Measurements from ENCODE around the gene ANKHD1.

ANKHD1 gene

DNA sequence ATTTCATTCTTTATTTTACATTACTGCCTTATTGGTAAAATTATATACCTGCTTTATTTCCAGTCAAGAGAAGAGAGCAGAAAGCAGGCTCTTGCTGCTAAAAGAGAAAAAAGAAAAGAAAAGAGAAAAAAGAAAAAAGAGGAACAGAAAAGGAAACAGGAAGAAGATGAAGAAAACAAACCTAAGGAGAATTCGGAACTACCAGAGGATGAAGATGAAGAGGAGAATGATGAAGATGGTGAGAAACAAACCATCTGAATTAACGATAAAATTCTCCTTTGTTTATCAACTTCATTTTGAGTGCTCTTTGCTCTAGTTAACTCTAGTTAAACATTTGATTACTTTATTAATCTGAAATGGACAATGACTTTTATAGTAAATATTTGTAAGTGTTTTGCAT lies 122.4 kb downstream of the ANKHD1 start:
- in situ Hi-C loops (cut with MboI; ENCODE audit: low sequenced_read_pairs), result no loop called here

DNA sequence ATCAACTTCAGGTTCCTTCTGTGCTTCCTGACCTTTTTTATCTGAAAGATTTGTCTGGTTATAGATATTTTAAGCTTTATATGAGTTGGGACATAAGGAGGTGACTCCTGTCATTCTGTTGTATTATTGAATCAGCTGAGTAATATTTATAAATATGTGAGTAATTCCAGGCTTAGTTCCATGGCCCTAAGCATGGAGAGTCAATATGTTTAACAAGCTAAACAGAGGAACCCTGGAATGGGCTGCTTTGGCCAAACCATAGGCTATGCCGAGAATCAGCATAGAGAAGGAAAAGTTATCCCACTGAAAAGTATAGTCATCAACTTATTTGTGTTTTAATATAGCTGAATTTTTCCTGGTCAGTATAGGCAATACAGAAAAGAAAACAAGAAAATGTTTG lies 138.6 kb downstream of the ANKHD1 start:
- in situ Hi-C loops (cut with MboI; ENCODE audit: low sequenced_read_pairs), result no loop called here

DNA sequence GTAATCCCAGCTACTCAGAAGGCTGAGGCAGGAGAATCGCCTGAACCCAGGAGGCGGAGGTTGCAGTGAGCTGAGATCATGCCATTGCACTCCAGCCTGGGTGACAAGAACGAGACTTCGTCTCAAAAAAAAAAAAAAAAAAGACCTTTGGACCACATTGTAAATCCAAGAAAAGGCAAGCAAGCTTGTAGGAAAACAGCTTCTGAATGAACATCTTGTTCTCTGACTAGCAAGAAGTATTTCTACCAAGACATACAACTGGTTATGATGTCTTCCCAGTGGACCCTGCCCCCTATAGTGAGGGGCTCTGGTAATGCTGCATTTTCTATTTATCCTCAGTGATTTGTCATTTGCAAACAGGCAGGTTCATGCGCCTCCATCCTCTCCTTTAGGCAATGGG lies 141.3 kb downstream of the ANKHD1 start:
- in situ Hi-C loops (cut with MboI; ENCODE audit: low sequenced_read_pairs), result no loop called here

DNA sequence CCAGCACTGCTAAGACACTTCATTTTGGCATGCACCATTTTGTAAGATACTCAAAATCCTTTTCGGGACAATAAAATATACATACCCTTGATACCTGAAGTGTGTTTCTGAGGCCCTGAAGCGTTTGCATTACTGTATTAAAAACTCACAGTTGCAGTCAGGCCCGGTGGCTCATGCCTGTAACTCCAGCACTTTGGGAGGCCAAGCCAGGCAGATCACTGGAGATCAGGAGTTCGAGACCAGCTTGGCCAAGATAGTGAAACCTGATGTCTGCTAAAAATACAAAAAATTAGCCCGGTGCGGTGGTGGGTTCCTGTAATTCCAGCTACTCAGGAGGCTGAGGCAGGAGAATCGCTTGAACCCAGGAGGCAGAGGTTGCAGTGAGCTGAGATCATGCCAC lies 143.4 kb downstream of the ANKHD1 start:
- in situ Hi-C loops (cut with MboI; ENCODE audit: low sequenced_read_pairs), result no loop called here

DNA sequence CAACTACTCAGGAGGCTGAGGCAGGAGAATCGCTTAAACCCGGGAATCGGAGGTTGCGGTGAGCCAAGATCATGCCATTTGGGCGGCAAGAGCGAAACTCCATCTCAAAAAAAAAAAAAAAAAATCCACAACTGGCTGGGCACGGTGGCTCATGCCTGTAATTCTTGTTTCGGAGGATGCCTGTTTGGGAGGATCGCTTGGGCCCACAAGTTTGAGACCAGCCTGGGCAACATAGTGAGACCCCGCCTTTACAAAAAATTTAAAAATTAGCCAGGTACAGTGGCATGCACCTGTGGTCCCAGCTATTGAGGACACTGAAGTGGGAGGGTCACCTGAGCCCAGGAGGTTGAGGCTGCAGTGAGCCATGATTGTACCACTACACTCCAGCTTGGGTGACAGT lies 144.0 kb downstream of the ANKHD1 start:
- in situ Hi-C loops (cut with MboI; ENCODE audit: low sequenced_read_pairs), result no loop called here

DNA sequence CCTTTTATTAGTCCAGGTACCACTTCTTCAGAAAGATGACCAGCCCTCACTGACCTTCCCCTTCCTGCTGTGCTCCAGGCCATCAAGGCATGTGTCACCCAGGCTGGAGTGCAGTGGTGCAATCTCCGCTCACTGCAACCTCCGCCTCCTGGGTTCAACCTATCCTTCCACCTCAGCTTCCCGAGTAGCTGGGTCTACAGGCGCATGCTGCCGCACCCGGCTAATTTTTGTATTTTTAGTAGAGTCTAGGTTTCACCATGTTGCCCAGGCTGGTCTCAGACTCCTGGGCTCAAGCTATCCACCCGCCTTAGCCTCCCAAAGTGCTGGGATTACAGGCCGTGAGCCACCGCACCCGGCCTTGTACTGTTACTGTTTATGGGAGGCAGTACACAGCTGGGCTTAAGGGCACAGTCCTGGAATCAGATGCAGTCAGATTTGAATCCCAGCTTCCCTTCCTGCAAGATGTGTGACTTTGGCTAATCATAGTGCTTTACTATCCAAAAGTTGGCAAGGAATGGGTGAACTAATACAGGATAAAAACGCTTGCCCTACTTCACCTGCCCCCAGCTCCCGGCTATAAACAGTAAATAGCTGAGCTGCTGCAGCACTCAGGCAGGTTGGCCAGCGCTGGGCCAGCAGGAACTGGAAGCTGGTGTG lies 145.3 kb downstream of the ANKHD1 start:
- in situ Hi-C loops (cut with MboI; ENCODE audit: low sequenced_read_pairs), result no loop called here

DNA sequence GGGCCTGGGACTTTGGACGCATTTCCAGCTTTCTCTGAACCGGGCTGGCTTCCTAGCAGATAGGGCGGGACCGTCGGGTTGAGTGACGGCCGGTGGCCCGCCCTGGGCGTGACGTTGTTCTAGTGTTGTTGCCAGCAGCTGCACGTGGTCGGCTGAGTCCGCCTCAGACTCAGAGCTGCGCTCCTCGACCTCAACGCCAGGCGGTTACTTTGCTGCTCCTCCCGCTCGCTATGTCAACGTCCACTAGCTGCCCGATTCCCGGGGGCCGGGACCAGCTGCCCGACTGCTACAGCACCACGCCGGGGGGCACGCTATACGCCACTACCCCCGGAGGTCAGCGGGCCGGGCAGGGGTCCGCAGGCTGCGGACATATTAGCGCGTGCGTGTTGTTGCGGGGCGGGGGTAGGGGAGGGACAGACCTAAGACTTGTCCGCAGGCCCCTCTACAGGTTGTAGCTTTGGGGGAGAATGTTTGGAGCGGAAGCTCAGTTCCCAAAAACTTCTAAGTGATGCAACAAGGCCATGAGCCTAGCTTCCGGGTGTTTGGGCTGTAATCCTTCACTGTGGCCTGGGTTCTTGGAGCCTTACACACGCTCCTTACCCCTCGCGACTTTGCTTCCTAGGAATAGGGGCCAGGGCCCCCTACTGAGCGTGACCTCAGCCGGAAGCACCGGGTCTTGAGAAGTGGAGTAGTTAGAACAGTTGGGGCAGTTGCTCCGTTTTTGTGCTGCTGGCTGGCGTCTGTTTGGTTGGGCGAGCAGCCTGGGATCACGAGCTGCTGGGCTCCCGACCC lies 146.1 kb downstream of the ANKHD1 start, which contains the start of gene EIF4EBP3:
Gene EIF4EBP3, plus strand, starts transcription at position 155 of the 792 bp plus-strand sequence. Its CDS starts 76 bp downstream, at position 231.
- in situ Hi-C loops (cut with MboI; ENCODE audit: low sequenced_read_pairs), result no loop called here

DNA sequence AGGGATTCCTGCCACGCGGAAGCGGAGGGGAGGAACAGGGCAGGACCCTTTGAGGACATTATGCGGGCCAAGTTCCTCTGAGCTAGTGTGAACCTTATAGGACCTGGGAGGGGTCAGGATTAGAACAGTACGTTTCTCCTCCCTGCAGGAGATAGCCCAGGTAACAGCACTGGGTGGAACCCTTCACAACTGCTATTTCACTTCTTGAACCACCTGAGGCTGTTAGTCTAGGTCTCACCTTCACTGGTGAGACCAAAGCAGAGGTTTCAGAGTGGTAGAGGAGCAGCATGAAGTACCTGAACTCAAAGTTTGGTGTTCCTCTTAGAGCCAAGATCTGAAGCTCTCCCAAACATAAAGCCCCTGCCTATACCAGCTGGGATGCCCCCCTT lies 146.7 kb downstream of the ANKHD1 start:
- in situ Hi-C loops (cut with MboI; ENCODE audit: low sequenced_read_pairs), result no loop called here

DNA sequence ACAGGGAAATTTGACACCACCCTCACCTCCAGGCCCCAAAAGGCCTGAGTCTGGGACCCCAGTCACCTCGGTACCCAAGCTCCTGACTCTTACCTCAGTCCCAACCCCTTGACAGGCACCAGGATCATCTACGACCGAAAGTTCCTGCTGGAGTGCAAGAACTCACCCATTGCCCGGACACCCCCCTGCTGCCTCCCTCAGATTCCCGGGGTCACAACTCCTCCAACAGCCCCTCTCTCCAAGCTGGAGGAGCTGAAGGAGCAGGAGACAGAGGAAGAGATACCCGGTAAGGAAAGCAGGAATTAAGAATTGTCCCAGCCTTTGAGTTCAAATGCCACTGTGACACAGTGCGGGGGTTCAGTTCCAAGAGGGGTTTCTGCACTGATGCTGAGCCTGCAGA lies 147.2 kb downstream of the ANKHD1 start:
- in situ Hi-C loops (cut with MboI; ENCODE audit: low sequenced_read_pairs), result no loop called here

DNA sequence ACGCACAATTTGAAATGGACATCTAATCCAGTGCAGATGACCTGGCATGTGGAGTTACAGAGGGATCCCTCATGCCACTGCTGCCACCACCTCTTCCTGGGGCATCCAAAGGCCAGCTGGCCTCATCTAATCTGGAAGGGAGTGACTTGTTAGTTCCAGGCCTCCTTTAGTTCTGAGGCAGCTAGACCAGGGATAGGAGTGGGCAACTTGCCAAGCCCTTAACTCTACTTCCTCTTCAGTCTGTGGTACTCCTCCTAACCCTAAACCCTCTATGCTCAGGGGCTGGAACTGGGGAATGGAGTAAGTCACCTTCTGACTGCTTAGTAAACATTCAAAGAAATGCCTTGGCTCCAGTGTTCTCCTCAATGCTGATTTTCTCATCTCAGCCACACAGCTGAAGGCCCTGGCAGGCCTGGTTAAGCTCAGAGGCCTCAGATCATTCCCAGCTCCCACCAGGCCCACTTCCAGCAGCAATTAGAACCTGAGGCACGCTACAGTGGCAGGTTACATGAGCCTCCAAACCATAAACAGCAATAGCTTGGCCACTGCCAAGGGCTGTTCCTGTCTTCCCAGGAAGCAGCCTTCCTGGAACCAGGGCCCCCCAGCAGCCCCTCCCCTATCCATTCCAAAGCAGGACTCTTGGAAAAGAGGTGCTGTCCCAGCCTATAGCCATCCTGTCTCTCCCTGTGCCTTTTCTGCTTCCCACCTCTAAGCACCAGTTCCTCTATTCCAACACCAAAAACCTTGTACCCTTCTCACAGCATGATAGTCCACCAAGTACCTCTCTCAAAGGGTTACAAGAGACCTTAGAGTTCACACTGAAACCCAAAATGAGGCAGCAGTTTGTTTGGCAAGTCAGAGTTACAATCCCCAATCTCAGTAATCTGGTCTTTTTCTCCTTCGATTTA lies 147.9 kb downstream of the ANKHD1 start:
- in situ Hi-C loops (cut with MboI; ENCODE audit: low sequenced_read_pairs), result no loop called here

DNA sequence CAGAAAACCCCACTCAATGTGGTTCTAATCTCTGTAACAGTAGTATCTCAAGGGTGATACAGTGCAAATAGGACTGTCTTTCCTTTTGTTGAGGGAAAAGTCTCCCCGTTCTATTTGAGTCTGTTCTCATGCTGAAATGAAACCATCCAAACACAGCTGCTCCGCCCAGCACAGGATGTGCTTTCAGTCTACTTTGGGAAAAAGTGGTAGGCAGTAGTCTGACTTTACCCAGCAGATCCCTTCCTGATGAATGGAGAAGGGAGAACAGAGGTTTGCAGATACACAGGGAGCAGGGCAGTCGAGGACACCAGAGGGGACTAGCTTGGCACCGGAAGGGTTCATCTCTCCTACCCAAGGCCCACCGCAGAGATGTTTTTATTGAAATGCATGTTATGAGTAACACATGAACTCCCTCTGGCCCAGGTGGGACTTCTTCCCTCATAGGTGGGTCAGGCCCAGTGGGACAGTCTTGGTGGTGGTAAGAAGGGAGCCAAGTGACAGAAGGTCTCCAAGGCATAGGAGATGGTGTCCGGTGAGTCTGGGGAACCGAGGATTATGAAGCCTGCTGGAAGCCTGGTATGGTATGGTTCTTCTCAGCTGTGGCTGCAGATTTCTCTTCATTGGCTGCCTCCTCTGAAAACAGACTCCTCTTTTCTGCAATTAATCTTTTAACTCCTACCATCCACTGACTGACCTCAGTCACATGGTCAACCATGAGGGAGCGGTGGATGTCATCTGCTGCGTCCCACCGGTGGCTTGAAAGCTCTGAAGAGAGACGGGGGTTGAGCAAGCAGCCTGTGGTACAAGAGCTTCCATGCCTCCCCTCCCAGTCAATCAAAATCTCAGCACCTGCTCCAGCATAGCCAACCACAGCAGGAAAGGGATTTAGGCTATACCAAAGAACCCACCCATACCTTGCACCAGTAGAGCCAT lies 148.8 kb downstream of the ANKHD1 start:
- in situ Hi-C loops (cut with MboI; ENCODE audit: low sequenced_read_pairs), result no loop called here

DNA sequence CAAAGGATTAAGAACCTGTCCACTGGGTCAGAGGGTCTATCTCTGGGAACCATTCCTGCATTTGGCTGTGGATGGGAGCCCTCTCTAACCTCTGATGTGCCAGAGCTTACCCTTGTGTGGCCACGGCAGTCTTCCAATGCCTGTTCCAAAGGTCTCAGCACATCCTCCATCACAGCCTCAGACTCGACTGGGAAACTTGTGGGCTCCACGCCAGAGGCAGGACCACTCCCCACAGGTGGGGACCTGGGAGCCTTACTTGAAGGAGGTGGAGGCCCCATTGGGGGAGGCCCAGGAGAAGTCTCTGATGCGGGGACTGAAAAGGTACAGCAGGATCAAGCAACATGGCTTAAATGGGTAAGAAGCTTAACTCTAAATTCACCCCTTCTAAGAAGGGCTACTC lies 150.2 kb downstream of the ANKHD1 start:
- in situ Hi-C loops (cut with MboI; ENCODE audit: low sequenced_read_pairs), result no loop called here

DNA sequence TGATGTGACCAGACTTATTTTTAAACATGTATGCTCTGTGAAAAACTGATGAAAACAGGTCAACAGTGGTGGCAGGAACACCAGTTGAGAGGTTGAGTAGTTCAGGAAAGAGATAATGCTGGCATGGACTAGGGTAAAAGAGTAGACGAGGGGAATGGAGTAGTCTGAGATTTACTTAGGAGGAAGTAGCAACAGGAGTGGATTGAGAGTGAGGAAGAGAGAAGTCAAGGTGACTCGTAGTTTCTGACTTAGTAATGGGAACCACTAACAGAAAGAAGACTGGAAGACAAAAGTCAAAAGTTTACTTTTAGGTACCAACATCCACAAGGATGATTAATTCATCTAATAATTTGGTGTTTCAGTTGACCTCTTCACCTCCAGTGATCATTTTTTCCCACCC lies 152.0 kb downstream of the ANKHD1 start:
- in situ Hi-C loops (cut with MboI; ENCODE audit: low sequenced_read_pairs), result no loop called here

DNA sequence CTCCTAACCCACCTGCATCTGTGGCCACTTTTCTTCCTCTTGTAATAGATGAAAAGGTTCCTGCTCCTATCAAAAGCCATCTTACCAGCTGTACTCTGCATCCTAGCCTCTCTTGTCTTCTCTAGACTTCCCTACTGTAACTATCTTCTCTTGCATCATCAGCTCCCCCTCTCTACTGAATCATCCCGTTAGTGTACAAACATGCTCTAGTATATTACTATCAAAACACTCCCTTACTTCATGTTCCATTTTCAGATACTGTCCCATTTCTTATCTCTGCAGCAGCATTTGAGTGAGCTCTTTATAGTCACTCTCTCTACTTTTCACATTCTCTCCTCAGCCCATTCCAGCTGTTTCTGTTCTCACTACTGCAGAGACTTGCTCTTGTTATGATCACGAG lies 152.8 kb downstream of the ANKHD1 start:
- in situ Hi-C loops (cut with MboI; ENCODE audit: low sequenced_read_pairs), result no loop called here

DNA sequence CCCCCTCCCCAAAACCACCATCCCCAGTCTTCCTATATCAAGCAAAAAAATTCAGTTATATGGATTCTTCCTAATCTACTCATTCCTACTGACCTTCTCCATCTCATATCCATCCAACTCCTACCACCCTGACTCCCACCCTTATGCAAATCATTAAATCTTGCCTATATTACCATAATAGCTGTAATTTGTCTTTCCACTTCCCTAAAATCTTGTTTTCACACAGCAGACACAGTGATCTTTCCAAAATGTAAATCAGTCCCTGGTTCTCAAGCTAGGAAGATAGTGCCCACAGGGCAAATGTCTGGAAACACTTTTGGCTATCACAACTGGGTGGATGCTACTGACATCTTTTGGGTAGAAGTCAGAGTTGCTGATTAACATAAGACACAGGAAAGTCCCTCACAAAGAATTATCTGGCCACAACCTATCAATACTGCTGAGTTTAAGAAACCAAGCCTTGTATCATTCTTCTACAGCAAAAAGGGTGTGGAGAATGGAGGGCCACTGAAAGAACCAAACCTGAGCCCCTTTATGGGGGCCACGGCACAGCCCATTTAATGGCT lies 154.2 kb downstream of the ANKHD1 start:
- in situ Hi-C loops (cut with MboI; ENCODE audit: low sequenced_read_pairs), result no loop called here

DNA sequence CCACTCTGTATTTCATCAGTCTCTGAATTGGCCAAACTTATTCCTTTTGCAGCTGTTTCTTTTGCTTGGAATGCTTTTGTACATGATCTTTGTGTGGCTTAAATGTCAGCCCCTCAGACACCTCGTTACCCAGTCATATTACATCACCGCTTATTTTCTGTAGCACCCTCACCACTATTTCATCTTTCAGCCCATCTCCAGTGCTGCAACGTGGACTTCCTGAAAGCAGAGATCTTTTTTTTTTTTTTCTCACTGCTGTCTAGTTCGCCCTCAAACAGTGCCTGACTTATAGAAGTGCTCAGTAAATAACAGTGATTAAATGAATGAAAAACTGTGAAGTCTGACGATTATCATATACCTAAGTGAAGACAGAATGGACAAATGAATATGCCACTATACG lies 154.8 kb downstream of the ANKHD1 start:
- in situ Hi-C loops (cut with MboI; ENCODE audit: low sequenced_read_pairs), result no loop called here

DNA sequence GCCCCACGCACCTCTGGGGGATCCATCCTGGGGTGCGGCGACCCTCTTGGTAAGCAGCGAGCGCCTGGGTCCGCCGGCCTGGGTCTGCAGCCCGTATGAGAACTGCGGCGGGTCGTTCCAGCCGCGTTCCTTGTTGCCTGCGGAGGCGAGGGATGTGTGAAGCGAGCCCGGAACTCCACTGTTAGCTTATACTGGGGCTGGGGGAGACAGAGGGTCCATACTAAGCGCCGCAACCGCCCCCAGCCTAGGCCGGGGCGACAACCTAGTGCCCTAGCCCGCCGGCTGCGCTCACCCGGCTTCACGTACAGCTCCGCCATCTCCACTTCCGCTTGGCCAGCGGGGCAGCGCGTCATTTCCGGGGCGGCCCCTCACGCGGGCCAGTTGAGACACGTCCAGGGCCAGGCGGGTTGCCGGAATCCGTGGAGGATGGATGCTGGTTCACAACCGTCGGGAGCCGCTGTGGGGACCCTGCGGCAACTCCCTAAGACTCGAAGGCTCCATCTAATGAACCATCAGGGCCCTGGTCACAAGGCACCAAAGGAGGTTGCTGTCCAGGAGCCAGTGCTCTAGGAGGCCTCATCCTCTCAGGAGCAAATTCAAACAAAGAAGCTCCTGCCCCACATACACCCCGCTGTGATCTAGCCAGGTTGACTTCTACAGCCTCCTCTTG lies 155.6 kb downstream of the ANKHD1 start, which contains the start of gene SRA1:
Gene SRA1, minus strand, starts transcription at position 338 of the 670 bp plus-strand sequence. Its CDS starts 21 bp downstream, at position 317.
- in situ Hi-C loops (cut with MboI; ENCODE audit: low sequenced_read_pairs), result no loop called here

DNA sequence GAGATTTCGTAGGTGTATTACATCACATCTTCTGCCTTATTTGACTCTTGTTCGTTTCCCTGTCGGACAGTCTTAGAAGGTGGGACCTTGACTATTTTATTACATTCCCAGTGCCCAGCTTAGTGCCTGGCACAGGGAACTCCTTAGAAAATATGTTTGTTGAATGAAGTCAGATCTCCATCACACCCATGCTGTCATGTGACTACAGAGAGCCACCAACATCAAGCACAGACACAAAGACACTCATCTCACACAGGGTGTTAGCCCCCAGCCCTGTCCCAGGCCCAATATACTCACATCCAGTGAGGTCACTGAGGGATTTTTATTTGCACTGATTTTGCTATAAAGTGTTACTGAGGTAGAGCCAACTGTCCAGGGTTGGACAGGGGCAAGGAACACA lies 156.3 kb downstream of the ANKHD1 start:
- in situ Hi-C loops (cut with MboI; ENCODE audit: low sequenced_read_pairs), result no loop called here

DNA sequence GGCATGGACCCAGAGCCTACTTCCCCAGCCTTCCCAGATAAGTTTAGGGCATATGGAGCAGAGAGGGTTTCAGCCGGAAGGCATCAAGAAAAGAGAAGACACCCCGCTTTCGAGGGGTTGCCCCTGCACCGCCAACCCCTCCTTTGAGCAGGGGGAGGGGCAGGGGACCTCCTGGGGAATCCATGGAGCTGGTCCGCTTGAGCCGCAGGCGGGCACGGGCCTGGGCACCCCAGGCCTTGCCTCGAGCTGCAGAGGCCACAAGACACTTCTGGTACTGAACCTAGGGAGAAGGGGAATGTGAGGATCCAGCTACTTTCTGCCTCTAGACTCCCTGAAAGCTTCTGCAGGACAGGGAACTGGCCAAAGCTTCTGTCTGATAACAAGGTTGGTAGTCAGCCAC lies 156.9 kb downstream of the ANKHD1 start:
- in situ Hi-C loops (cut with MboI; ENCODE audit: low sequenced_read_pairs), result no loop called here

All from HL-60/S4 treated with phorbol 12-myristate 13-acetate at 8.2 ng/mL for 4 days and 3 days (cell line).